Astrocyte (in vitro differentiated cells and primary cell): ENCODE results near the gene PIK3C3. TPM values are rescaled to one million over a fixed set of nuclear protein-coding genes. Genes with fewer than 3 reads are reported as not detected.

Source experiments
- DNase-seq: peaks from one replicate; pipeline ENCODE4 v3.0.0-alpha.2; 2010; ENCODE audit warnings: low read depth
- FAIRE-seq: peaks from 2 replicates; lab custom pipeline; 2011; peaks lifted over from hg19 to GRCh38; lab: Jason Lieb, UNC
- H2AFZ ChIP-seq: 2 replicates; pipeline ENCODE4 v1.6.0; 2012; ENCODE audit warnings: low read depth, low read length, inconsistent platforms
- H3K27ac ChIP-seq: 2 replicates; pipeline ENCODE4 v1.5.1; 2011; ENCODE audit warnings: low read depth, low read length, inconsistent platforms
- H3K27me3 ChIP-seq: 2 replicates; pipeline ENCODE4 v1.6.0; 2011; ENCODE audit warnings: low read length, inconsistent platforms; ENCODE audit not compliant: insufficient read depth
- H3K36me3 ChIP-seq: 2 replicates; pipeline ENCODE4 v1.5.1; 2011; ENCODE audit warnings: low read length, inconsistent platforms; ENCODE audit not compliant: insufficient read depth
- H3K4me1 ChIP-seq: 2 replicates; pipeline ENCODE4 v1.5.1; 2011; ENCODE audit warnings: low read length, inconsistent platforms; ENCODE audit not compliant: insufficient read depth
- H3K4me2 ChIP-seq: 2 replicates; pipeline ENCODE4 v1.6.0; 2012; ENCODE audit warnings: low read length, inconsistent platforms
- H3K4me3 ChIP-seq: 2 replicates; pipeline ENCODE4 v1.5.1; 2011; ENCODE audit warnings: low read depth, mild to moderate bottlenecking, low read length, inconsistent platforms; ENCODE audit not compliant: insufficient read depth
- H3K79me2 ChIP-seq: 2 replicates; pipeline ENCODE4 v1.6.0; 2012; ENCODE audit warnings: mild to moderate bottlenecking, low read length, inconsistent platforms; ENCODE audit not compliant: insufficient read depth
- H3K9ac ChIP-seq: 2 replicates; pipeline ENCODE4 v1.6.0; 2012; ENCODE audit warnings: mild to moderate bottlenecking, low read length, inconsistent platforms
- H3K9me3 ChIP-seq: 2 replicates; pipeline ENCODE4 v1.5.1; 2012; ENCODE audit warnings: low read depth, mild to moderate bottlenecking, low read length, inconsistent platforms; ENCODE audit not compliant: insufficient read depth
- H4K20me1 ChIP-seq: 2 replicates; pipeline ENCODE4 v1.6.0; 2012; ENCODE audit warnings: low read length, inconsistent platforms; ENCODE audit not compliant: insufficient read depth
- H3K27ac Mint-ChIP-seq: one replicate; pipeline ENCODE4 v1.8.0; 2021; ENCODE audit warnings: mild to moderate bottlenecking, mixed read lengths; ENCODE audit not compliant: unreplicated experiment
- H3K27me3 Mint-ChIP-seq: one replicate; pipeline ENCODE4 v1.8.0; 2021; ENCODE audit warnings: low read depth, mixed read lengths; ENCODE audit not compliant: unreplicated experiment
- H3K36me3 Mint-ChIP-seq: one replicate; pipeline ENCODE4 v1.8.0; 2021; ENCODE audit warnings: low read depth, mixed read lengths; ENCODE audit not compliant: unreplicated experiment
- H3K4me1 Mint-ChIP-seq: one replicate; pipeline ENCODE4 v1.8.0; 2021; ENCODE audit warnings: low read depth, mixed read lengths; ENCODE audit not compliant: unreplicated experiment
- H3K4me3 Mint-ChIP-seq: one replicate; pipeline ENCODE4 v1.8.0; 2021; ENCODE audit warnings: mild to moderate bottlenecking, moderate library complexity, mixed read lengths; ENCODE audit not compliant: unreplicated experiment
- H3K9me3 Mint-ChIP-seq: one replicate; pipeline ENCODE4 v1.8.0; 2021; ENCODE audit warnings: mild to moderate bottlenecking, mixed read lengths; ENCODE audit not compliant: unreplicated experiment
- EZH2 ChIP-seq: IDR thresholded peaks from 2 replicates; pipeline ENCODE4 v1.6.1; 2012; ENCODE audit warnings: mild to moderate bottlenecking, low read length, inconsistent platforms; ENCODE audit not compliant: insufficient read depth
- total RNA-seq: library from RNA; stranded (reverse); gene quantifications from 2 replicates; pipeline ENCODE4 v1.2.1, GENCODE V29; 2021
- TF ChIP-seq, protein P1 (sequence below): IDR thresholded peaks from 2 replicates; pipeline ENCODE4 v1.5.1; 2011; ENCODE audit warnings: low read depth, mild to moderate bottlenecking, inconsistent platforms, low read length, moderate library complexity; ENCODE audit not compliant: insufficient read depth

Gene PIK3C3
- total RNA-seq, 1 donor from 2014 or later: 106 TPM

DNA sequence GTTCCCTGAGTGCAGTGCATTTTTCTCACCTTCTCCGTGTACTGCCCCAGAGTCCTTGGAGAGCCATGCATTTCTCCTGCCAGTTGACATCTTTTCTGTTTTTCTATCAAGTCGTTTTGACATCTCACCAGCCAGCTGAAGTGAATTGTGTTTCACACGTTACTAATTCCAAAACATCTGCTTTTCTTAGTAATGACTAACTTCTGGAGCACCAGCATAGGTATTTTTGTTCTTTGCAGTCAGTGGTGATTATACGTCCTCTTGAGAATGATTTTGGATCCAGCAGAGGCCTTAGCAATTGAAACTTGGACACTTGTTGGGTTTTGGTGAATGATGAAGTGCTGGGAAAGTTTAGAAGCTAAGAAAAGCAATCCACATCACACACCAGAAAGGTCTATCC, 112.5 kb downstream of the PIK3C3 start:
- Mint-ChIP-seq H3K36me3 (peaks cover 10% of the 10 kb centered on the region), H3K27ac (no peak overlapping the region), H3K4me3 (no peak overlapping the region), H3K9me3 (no peaks in the 10 kb centered on the region), H3K4me1 (peaks cover 2% of the 10 kb centered on the region), H3K27me3 (no peaks in the 10 kb centered on the region)
- Histone ChIP-seq H3K4me2 (no peak overlapping the region), H3K36me3 (peaks cover 15% of the 10 kb centered on the region), H3K9me3 (no peaks in the 10 kb centered on the region), H3K4me1 (no peaks in the 10 kb centered on the region), H3K9ac (no peak overlapping the region), H3K27me3 (no peaks in the 10 kb centered on the region), H3K27ac (no peak overlapping the region), H3K79me2 (no peaks in the 10 kb centered on the region), H3K4me3 (no peak overlapping the region), H2AFZ (no peak overlapping the region), H4K20me1 (no peaks in the 10 kb centered on the region)
- DNase-seq (no peak), FAIRE-seq (no peak)
- TF ChIP-seq, protein P1, sequence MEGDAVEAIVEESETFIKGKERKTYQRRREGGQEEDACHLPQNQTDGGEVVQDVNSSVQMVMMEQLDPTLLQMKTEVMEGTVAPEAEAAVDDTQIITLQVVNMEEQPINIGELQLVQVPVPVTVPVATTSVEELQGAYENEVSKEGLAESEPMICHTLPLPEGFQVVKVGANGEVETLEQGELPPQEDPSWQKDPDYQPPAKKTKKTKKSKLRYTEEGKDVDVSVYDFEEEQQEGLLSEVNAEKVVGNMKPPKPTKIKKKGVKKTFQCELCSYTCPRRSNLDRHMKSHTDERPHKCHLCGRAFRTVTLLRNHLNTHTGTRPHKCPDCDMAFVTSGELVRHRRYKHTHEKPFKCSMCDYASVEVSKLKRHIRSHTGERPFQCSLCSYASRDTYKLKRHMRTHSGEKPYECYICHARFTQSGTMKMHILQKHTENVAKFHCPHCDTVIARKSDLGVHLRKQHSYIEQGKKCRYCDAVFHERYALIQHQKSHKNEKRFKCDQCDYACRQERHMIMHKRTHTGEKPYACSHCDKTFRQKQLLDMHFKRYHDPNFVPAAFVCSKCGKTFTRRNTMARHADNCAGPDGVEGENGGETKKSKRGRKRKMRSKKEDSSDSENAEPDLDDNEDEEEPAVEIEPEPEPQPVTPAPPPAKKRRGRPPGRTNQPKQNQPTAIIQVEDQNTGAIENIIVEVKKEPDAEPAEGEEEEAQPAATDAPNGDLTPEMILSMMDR: no peak
- no peak for TF ChIP-seq EZH2

DNA sequence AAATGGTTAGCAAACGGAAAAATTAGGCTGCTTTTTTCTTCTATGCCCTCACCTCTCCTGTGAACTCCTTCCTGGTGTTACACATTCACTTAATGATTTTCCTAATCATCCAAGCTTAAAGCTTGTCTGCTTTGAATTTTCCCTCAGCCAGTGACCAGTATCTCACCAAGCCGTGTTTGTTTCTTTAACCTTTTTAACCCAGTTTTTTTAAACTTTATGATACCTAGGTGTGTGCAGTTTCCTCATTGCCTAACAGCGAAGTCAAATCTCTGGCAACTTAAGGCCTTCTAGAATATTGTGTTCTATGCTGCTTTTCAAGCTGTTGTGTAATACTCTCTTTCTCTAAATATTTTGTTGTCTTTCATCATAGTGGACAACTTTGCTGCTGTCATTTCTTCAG, 113.0 kb downstream of the PIK3C3 start:
- Mint-ChIP-seq H3K27me3 (no peaks in the 10 kb centered on the region), H3K4me1 (peaks cover 2% of the 10 kb centered on the region), H3K27ac (no peak overlapping the region), H3K36me3 (peaks cover 10% of the 10 kb centered on the region), H3K9me3 (no peaks in the 10 kb centered on the region), H3K4me3 (no peak overlapping the region)
- no peaks in the 10 kb centered on the region for H3K9me3 ChIP-seq
- H3K4me2 ChIP-seq: no peak overlapping the region
- peaks cover 15% of the 10 kb centered on the region for H3K36me3 ChIP-seq
- H3K9ac ChIP-seq: no peak overlapping the region
- no peaks in the 10 kb centered on the region for H3K79me2 ChIP-seq
- no peaks in the 10 kb centered on the region for H4K20me1 ChIP-seq
- H2AFZ ChIP-seq: no peak overlapping the region
- TF ChIP-seq, protein P1: no peak
- no peak for TF ChIP-seq EZH2
- no peak for DNase-seq
- FAIRE-seq: no peak
- H3K27me3 ChIP-seq: no peaks in the 10 kb centered on the region
- no peaks in the 10 kb centered on the region for H3K4me1 ChIP-seq
- H3K27ac ChIP-seq: no peak overlapping the region
- H3K4me3 ChIP-seq: no peak overlapping the region

DNA sequence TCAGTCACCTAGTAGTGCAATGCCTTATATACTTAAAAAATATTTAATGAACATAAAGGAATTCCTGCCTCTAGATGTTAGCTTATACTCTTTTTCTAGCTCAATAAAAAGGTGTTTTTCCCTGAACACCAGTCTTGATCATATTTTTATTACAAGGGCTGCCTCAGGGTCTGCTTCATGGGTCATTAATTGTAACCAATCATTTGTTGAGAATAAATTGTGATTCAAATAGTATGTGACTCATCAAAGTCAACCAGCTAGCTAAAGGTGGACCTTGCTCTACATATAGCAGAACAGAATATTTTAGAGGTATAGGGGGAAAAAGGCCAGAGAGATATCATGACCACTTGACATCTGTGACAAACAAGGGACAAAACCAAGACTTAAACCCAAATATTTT, 114.0 kb downstream of the PIK3C3 start:
- Mint-ChIP-seq H3K36me3 (peaks cover 10% of the 10 kb centered on the region), H3K27ac (no peak overlapping the region), H3K4me3 (no peak overlapping the region), H3K27me3 (no peaks in the 10 kb centered on the region), H3K9me3 (no peaks in the 10 kb centered on the region), H3K4me1 (no peaks in the 10 kb centered on the region)
- H3K4me3 ChIP-seq: no peak overlapping the region
- TF ChIP-seq, protein P1: no peak
- no peak for TF ChIP-seq EZH2
- no peaks in the 10 kb centered on the region for H3K9me3 ChIP-seq
- H3K79me2 ChIP-seq: no peaks in the 10 kb centered on the region
- FAIRE-seq (no peak), DNase-seq (no peak)
- H3K9ac ChIP-seq: no peak overlapping the region
- H2AFZ ChIP-seq: no peak overlapping the region
- H3K36me3 ChIP-seq: peaks cover 15% of the 10 kb centered on the region
- no peaks in the 10 kb centered on the region for H3K27me3 ChIP-seq
- H4K20me1 ChIP-seq: no peaks in the 10 kb centered on the region
- H3K27ac ChIP-seq: no peak overlapping the region
- no peaks in the 10 kb centered on the region for H3K4me1 ChIP-seq
- no peak overlapping the region for H3K4me2 ChIP-seq
